HepG2 (cell line): ENCODE results near the gene SRCIN1. TPM values are rescaled to one million over a fixed set of nuclear protein-coding genes. Genes with fewer than 3 reads are reported as not detected.

Experiments used
- BHLHE40 ChIP-seq: IDR thresholded peaks from 2 replicates; pipeline ENCODE4 v1.6.1; 2011; ENCODE audit warnings: low read length, improper control_type of control experiment
- BRF2 ChIP-seq: sonication (generic); formaldehyde crosslinking; IDR thresholded peaks from 2 replicates; pipeline ENCODE4 v1.8.1; 2022; ENCODE audit warnings: mild to moderate bottlenecking, missing genetic modification reagents
- ETV5 ChIP-seq: IDR thresholded peaks from 2 replicates; pipeline ENCODE4 v1.6.1; 2018; ENCODE audit warnings: missing biosample characterization, missing genetic modification reagents, inconsistent platforms, borderline replicate concordance
- FIP1L1 ChIP-seq: fragments of 200-400 bp; formaldehyde crosslinking; IDR thresholded peaks from 2 replicates; pipeline ENCODE4 v1.6.1; 2018; ENCODE audit warnings: low read depth, mild to moderate bottlenecking, low read length, moderate library complexity, borderline replicate concordance; ENCODE audit not compliant: insufficient read depth
- FLYWCH1 ChIP-seq: sonication (generic); formaldehyde crosslinking; IDR thresholded peaks from 2 replicates; pipeline ENCODE4 v1.8.1; 2023; ENCODE audit warnings: mild to moderate bottlenecking, missing genetic modification reagents
- FOXA3 ChIP-seq: IDR thresholded peaks from 2 replicates; pipeline ENCODE4 v1.6.1; 2016; ENCODE audit warnings: missing genetic modification reagents, missing compliant biosample characterization
- GFI1 ChIP-seq: sonication (generic); formaldehyde crosslinking; IDR thresholded peaks from 2 replicates; pipeline ENCODE4 v1.5.0; 2020; ENCODE audit warnings: missing genetic modification reagents, mild to moderate bottlenecking, borderline replicate concordance
- HBP1 ChIP-seq: IDR thresholded peaks from 2 replicates; pipeline ENCODE4 v1.6.1; 2016; ENCODE audit warnings: low read depth, control low read depth
- HOMEZ ChIP-seq: IDR thresholded peaks from 2 replicates; pipeline ENCODE4 v1.6.1; 2016; ENCODE audit warnings: low read depth
- HOXA5 ChIP-seq: sonication (generic); formaldehyde crosslinking; IDR thresholded peaks from 2 replicates; pipeline ENCODE4 v1.4.0; 2020; ENCODE audit warnings: missing genetic modification reagents
- MEF2D ChIP-seq: sonication (generic); formaldehyde crosslinking; IDR thresholded peaks from 2 replicates; pipeline ENCODE4 v1.5.1; 2020; ENCODE audit warnings: mild to moderate bottlenecking, missing genetic modification reagents
- MTA3 ChIP-seq: sonication (generic); formaldehyde crosslinking; IDR thresholded peaks from 2 replicates; pipeline ENCODE4 v1.4.0; 2020; ENCODE audit warnings: missing genetic modification reagents
- PAX8 ChIP-seq: sonication (generic); formaldehyde crosslinking; IDR thresholded peaks from 2 replicates; pipeline ENCODE4 v1.8.0; 2022; ENCODE audit warnings: mild to moderate bottlenecking, missing genetic modification reagents, borderline replicate concordance
- SALL2 ChIP-seq: sonication (generic); formaldehyde crosslinking; IDR thresholded peaks from 2 replicates; pipeline ENCODE4 v1.8.1; 2023; ENCODE audit warnings: mild to moderate bottlenecking, missing genetic modification reagents, inconsistent platforms
- SPEN ChIP-seq: sonication (generic); formaldehyde crosslinking; IDR thresholded peaks from 2 replicates; pipeline ENCODE4 v1.5.1; 2020; ENCODE audit warnings: low read depth, mild to moderate bottlenecking, missing genetic modification reagents
- STAG1 ChIP-seq: sonication (generic); formaldehyde crosslinking; IDR thresholded peaks from 2 replicates; pipeline ENCODE4 v1.4.0; 2020; ENCODE audit warnings: missing genetic modification reagents
- THAP11 ChIP-seq: IDR thresholded peaks from 2 replicates; pipeline ENCODE4 v1.6.1; 2016; ENCODE audit warnings: missing biosample characterization, missing genetic modification reagents
- TSC22D2 ChIP-seq: sonication (generic); formaldehyde crosslinking; IDR thresholded peaks from 2 replicates; pipeline ENCODE4 v1.5.1; 2020; ENCODE audit warnings: missing genetic modification reagents, mild to moderate bottlenecking, borderline replicate concordance
- ZBTB26 ChIP-seq: IDR thresholded peaks from 2 replicates; pipeline ENCODE4 v1.6.1; 2016; ENCODE audit warnings: missing compliant biosample characterization, missing genetic modification reagents, borderline replicate concordance
- ZFP1 ChIP-seq: IDR thresholded peaks from 2 replicates; pipeline ENCODE4 v1.6.1; 2016
- ZNF276 ChIP-seq: sonication (generic); formaldehyde crosslinking; IDR thresholded peaks from 2 replicates; pipeline ENCODE4 v1.4.0; 2020; ENCODE audit warnings: mild to moderate bottlenecking, low read depth, missing genetic modification reagents
- ZNF510 ChIP-seq: sonication (generic); formaldehyde crosslinking; IDR thresholded peaks from 2 replicates; pipeline ENCODE4 v1.4.0; 2020; ENCODE audit warnings: low read depth, mild to moderate bottlenecking, missing genetic modification reagents
- ZSCAN20 ChIP-seq: sonication (generic); formaldehyde crosslinking; IDR thresholded peaks from 2 replicates; pipeline ENCODE4 v1.4.0; 2020; ENCODE audit warnings: missing genetic modification reagents, mild to moderate bottlenecking, borderline replicate concordance
- polyA plus RNA-seq, 8 experiments: library from polyadenylated mRNA; depleted of rRNA in 3 of 8; stranded (reverse) in 7 of 8; unstranded in 1 of 8; fragments of >200 nt; fragmentation: Illumina TruSeq in 4 of 8; extraction: Trizol in 4 of 8; gene quantifications; 2 replicates each; pipeline versions ENCODE4 v1.2.1 to v1.2.3, GENCODE V29; 2011 to 2016; ENCODE audit warnings: low read depth in 4 of 8, missing spikeins in 1 of 8, mixed read lengths in 1 of 8; ENCODE audit not compliant: insufficient read depth in 1 of 8
- total RNA-seq, 5 experiments: library from RNA; depleted of rRNA; stranded (reverse); fragments of >200 nt; fragmentation: Illumina TruSeq; extraction: Trizol; gene quantifications; 2 replicates each; pipeline ENCODE4 v1.2.3, GENCODE V29; 2016; ENCODE audit warnings: low read depth in 1 of 5

The SRCIN1 gene
- total and polyA plus RNA-seq, 2 of the 13 experiments (the other 11 are each of a cell fraction or from before 2014, with no cell fraction given): 1.2 to 9.6 TPM

GRCh38 chr17:38604479-38605403 lies 1.0 kb downstream of the SRCIN1 start (continued):
- TF ChIP-seq ZBTB26 (CRISPR knock-in tag) (peak; percentile 48; the same call in 1 of the 2 replicates), FOXA3 (CRISPR knock-in tag) (no peak), ZSCAN20 (CRISPR knock-in tag) (no peak), ZFP1 (no peak), BRF2 (CRISPR knock-in tag) (no peak), SALL2 (CRISPR knock-in tag) (no peak), FLYWCH1 (CRISPR knock-in tag) (no peak), HBP1 (CRISPR knock-in tag) (no peak; the same call in 1 of the 2 replicates), PAX8 (CRISPR knock-in tag) (no peak), HOMEZ (CRISPR knock-in tag) (no peak), FIP1L1 (no peak), ZNF276 (CRISPR knock-in tag) (no peak), BHLHE40 (no peak), MEF2D (CRISPR knock-in tag) (peak; percentile 79), THAP11 (CRISPR knock-in tag) (0 out of 2 replicates have a peak, but pooled peaks have one; percentile 29), MTA3 (CRISPR knock-in tag) (no peak), TSC22D2 (no peak), SPEN (peak; percentile 35), ETV5 (CRISPR knock-in tag) (peak; percentile 40; the same call in 1 of the 2 replicates), ZNF510 (CRISPR knock-in tag) (no peak), STAG1 (peak; percentile 37; the same call in 1 of the 2 replicates), GFI1 (CRISPR knock-in tag) (peak; percentile 18; the same call in 1 of the 2 replicates), HOXA5 (CRISPR knock-in tag) (no peak)
